ENCODE data around the gene KRTAP10-11.

DNA sequence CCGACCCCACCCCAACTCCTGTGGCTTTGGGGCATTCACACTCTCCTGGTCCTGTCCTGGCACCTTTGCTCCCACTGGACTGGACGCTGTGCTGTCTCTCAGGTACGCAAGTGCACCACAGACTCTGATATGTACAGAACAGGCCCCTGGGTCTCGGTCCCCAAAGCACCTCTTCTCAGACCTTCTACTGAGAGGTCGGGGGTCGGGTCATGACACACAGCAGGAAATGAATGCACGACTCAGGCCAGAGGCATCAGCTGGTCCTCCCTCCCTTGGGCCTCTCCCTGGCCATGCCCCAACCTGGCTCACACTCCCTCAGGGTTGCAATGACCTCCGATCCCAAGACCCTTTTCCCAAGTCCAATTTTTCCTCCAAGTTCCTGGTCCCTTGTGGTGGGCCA, 49.0 kb downstream of the KRTAP10-11 start:
- TF ChIP-seq, protein P1, sequence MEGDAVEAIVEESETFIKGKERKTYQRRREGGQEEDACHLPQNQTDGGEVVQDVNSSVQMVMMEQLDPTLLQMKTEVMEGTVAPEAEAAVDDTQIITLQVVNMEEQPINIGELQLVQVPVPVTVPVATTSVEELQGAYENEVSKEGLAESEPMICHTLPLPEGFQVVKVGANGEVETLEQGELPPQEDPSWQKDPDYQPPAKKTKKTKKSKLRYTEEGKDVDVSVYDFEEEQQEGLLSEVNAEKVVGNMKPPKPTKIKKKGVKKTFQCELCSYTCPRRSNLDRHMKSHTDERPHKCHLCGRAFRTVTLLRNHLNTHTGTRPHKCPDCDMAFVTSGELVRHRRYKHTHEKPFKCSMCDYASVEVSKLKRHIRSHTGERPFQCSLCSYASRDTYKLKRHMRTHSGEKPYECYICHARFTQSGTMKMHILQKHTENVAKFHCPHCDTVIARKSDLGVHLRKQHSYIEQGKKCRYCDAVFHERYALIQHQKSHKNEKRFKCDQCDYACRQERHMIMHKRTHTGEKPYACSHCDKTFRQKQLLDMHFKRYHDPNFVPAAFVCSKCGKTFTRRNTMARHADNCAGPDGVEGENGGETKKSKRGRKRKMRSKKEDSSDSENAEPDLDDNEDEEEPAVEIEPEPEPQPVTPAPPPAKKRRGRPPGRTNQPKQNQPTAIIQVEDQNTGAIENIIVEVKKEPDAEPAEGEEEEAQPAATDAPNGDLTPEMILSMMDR (IDR thresholded peaks at IDR 0.05), result no peak
- TF ChIP-seq POLR2A (IDR thresholded peaks at IDR 0.05), result no peak
